ENCODE measurements around the gene SLC6A8.

SLC6A8 gene

GRCh38 chrX:153706799-153707198, 19.1 kb downstream of the SLC6A8 start:
- Histone ChIP-seq H3K4me1 (ENCODE audit: insufficient read depth, low read length, poor library complexity, severe bottlenecking) (no peaks in the 10 kb centered on the region), H3F3A (ENCODE audit: low read depth) (no peaks in the 10 kb centered on the region), H3K27me3 (ENCODE audit: insufficient read depth, low read length, poor library complexity, severe bottlenecking) (no peaks in the 10 kb centered on the region), H3K4me2 (ENCODE audit: low read depth, low read length, poor library complexity, severe bottlenecking) (no peak overlapping the region), H3K9me2 (replicated peaks; ENCODE audit: low read depth, low read length) (no peaks in the 10 kb centered on the region), H3K4me3 (ENCODE audit: low read length, poor library complexity, severe bottlenecking) (no peak overlapping the region), H2AFZ (ENCODE audit: low read length) (no peak overlapping the region), H3K9me3 (ENCODE audit: insufficient read depth, low read depth, low read length) (no peaks in the 10 kb centered on the region), H3K36me3 (ENCODE audit: insufficient read depth, low read length) (peaks cover 17% of the 10 kb centered on the region; the same call in 1 of the 2 replicates), H3K9ac (ENCODE audit: low read depth, low read length, poor library complexity, severe bottlenecking) (no peak overlapping the region), H3K79me2 (ENCODE audit: insufficient read depth, low read length) (no peaks in the 10 kb centered on the region), H4K20me1 (ENCODE audit: insufficient read depth, low read length, poor library complexity, severe bottlenecking) (peaks cover 4% of the 10 kb centered on the region)
- no peak for TF ChIP-seq EZH2phosphoT487 (IDR thresholded peaks at IDR 0.05; ENCODE audit: borderline replicate concordance)
- TF ChIP-seq, protein P1, sequence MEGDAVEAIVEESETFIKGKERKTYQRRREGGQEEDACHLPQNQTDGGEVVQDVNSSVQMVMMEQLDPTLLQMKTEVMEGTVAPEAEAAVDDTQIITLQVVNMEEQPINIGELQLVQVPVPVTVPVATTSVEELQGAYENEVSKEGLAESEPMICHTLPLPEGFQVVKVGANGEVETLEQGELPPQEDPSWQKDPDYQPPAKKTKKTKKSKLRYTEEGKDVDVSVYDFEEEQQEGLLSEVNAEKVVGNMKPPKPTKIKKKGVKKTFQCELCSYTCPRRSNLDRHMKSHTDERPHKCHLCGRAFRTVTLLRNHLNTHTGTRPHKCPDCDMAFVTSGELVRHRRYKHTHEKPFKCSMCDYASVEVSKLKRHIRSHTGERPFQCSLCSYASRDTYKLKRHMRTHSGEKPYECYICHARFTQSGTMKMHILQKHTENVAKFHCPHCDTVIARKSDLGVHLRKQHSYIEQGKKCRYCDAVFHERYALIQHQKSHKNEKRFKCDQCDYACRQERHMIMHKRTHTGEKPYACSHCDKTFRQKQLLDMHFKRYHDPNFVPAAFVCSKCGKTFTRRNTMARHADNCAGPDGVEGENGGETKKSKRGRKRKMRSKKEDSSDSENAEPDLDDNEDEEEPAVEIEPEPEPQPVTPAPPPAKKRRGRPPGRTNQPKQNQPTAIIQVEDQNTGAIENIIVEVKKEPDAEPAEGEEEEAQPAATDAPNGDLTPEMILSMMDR (conservative IDR thresholded peaks at IDR 0.05; ENCODE audit: low read length) = no peak

GRCh38 chrX:153707406-153707805, 19.7 kb downstream of the SLC6A8 start:
- no peak overlapping the region for H3K4me2 ChIP-seq (ENCODE audit: low read depth, low read length, poor library complexity, severe bottlenecking)
- peaks cover 4% of the 10 kb centered on the region for H4K20me1 ChIP-seq (ENCODE audit: insufficient read depth, low read length, poor library complexity, severe bottlenecking)
- H3F3A ChIP-seq (ENCODE audit: low read depth) = no peaks in the 10 kb centered on the region
- H3K36me3 ChIP-seq (ENCODE audit: insufficient read depth, low read length) = peaks cover 11% of the 10 kb centered on the region; the same call in 1 of the 2 replicates
- H3K9me2 ChIP-seq (replicated peaks; ENCODE audit: low read depth, low read length) = no peaks in the 10 kb centered on the region
- H3K79me2 ChIP-seq (ENCODE audit: insufficient read depth, low read length) = no peaks in the 10 kb centered on the region
- H3K27me3 ChIP-seq (ENCODE audit: insufficient read depth, low read length, poor library complexity, severe bottlenecking) = no peaks in the 10 kb centered on the region
- TF ChIP-seq, protein P1 (conservative IDR thresholded peaks at IDR 0.05; ENCODE audit: low read length) = no peak
- no peak for TF ChIP-seq EZH2phosphoT487 (IDR thresholded peaks at IDR 0.05; ENCODE audit: borderline replicate concordance)
- H3K4me3 ChIP-seq (ENCODE audit: low read length, poor library complexity, severe bottlenecking) = no peak overlapping the region
- H3K9ac ChIP-seq (ENCODE audit: low read depth, low read length, poor library complexity, severe bottlenecking) = no peak overlapping the region
- no peak overlapping the region for H2AFZ ChIP-seq (ENCODE audit: low read length)
- H3K9me3 ChIP-seq (ENCODE audit: insufficient read depth, low read depth, low read length) = no peaks in the 10 kb centered on the region
- no peaks in the 10 kb centered on the region for H3K4me1 ChIP-seq (ENCODE audit: insufficient read depth, low read length, poor library complexity, severe bottlenecking)

DNA sequence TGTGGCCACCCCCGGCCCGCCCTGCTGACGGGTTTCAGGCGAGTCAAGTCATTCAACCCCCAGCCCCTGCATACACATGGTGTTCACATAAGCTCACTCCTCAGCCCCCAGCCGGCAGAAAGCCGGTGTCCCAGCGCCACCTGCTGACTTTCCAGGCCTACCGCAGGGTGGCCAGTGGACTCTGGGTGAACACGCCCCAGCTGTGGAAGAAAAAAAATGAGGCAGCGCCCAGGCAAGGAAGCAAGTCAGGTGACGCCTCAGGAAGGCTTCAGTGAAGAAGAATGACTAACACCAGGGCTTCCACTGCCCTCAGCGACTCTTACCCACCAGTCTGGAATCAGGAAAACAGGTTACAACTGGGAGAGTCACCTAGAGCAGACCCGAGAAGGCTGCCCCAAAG, 20.7 kb downstream of the SLC6A8 start:
- peaks cover 4% of the 10 kb centered on the region for H4K20me1 ChIP-seq (ENCODE audit: insufficient read depth, low read length, poor library complexity, severe bottlenecking)
- H3K36me3 ChIP-seq (ENCODE audit: insufficient read depth, low read length) = peaks cover 6% of the 10 kb centered on the region; the same call in 1 of the 2 replicates
- no peaks in the 10 kb centered on the region for H3K9me3 ChIP-seq (ENCODE audit: insufficient read depth, low read depth, low read length)
- no peaks in the 10 kb centered on the region for H3F3A ChIP-seq (ENCODE audit: low read depth)
- H3K79me2 ChIP-seq (ENCODE audit: insufficient read depth, low read length) = no peaks in the 10 kb centered on the region
- H3K4me3 ChIP-seq (ENCODE audit: low read length, poor library complexity, severe bottlenecking) = no peak overlapping the region
- H3K9me2 ChIP-seq (replicated peaks; ENCODE audit: low read depth, low read length) = no peaks in the 10 kb centered on the region
- H3K9ac ChIP-seq (ENCODE audit: low read depth, low read length, poor library complexity, severe bottlenecking) = no peak overlapping the region
- no peak overlapping the region for H2AFZ ChIP-seq (ENCODE audit: low read length)
- H3K4me2 ChIP-seq (ENCODE audit: low read depth, low read length, poor library complexity, severe bottlenecking) = no peak overlapping the region
- no peaks in the 10 kb centered on the region for H3K27me3 ChIP-seq (ENCODE audit: insufficient read depth, low read length, poor library complexity, severe bottlenecking)
- H3K4me1 ChIP-seq (ENCODE audit: insufficient read depth, low read length, poor library complexity, severe bottlenecking) = no peaks in the 10 kb centered on the region
- TF ChIP-seq, protein P1 (conservative IDR thresholded peaks at IDR 0.05; ENCODE audit: low read length) = peak; percentile 60
- no peak for TF ChIP-seq EZH2phosphoT487 (IDR thresholded peaks at IDR 0.05; ENCODE audit: borderline replicate concordance)

All from Loucy (cell line).